HepG2 (cell line): ENCODE results near the gene LGALS7B. TPM values are rescaled to one million over a fixed set of nuclear protein-coding genes. Genes with fewer than 3 reads are reported as not detected.
A peak's percentile ranks its signal among the peaks of the same experiment; 100 is the strongest.

Source experiments
- ELF3 ChIP-seq: IDR thresholded peaks from 2 replicates; pipeline ENCODE4 v1.6.1; 2016; ENCODE audit warnings: missing genetic modification reagents, missing compliant biosample characterization
- IKZF5 ChIP-seq: IDR thresholded peaks from 2 replicates; pipeline ENCODE4 v1.6.1; 2018; ENCODE audit warnings: missing genetic modification reagents, mild to moderate bottlenecking, missing compliant biosample characterization
- MEF2D ChIP-seq: sonication (generic); formaldehyde crosslinking; IDR thresholded peaks from 2 replicates; pipeline ENCODE4 v1.5.1; 2020; ENCODE audit warnings: mild to moderate bottlenecking, missing genetic modification reagents
- PRDM15 ChIP-seq: sonication (generic); formaldehyde crosslinking; IDR thresholded peaks from 2 replicates; pipeline ENCODE4 v1.4.0; 2020; ENCODE audit warnings: missing genetic modification reagents
- SALL1 ChIP-seq: sonication (generic); formaldehyde crosslinking; IDR thresholded peaks from 2 replicates; pipeline ENCODE4 v1.8.0; 2022; ENCODE audit warnings: mild to moderate bottlenecking, missing genetic modification reagents
- SP140L ChIP-seq: sonication (generic); formaldehyde crosslinking; IDR thresholded peaks from 2 replicates; pipeline ENCODE4 v1.4.0; 2020; ENCODE audit warnings: missing genetic modification reagents, borderline replicate concordance
- SP4 ChIP-seq: sonication (generic); formaldehyde crosslinking; IDR thresholded peaks from 2 replicates; pipeline ENCODE4 v1.8.1; 2023; ENCODE audit warnings: mild to moderate bottlenecking, missing genetic modification reagents
- TEAD3 ChIP-seq: optimal IDR thresholded peaks from 2 replicates; pipeline ENCODE3; 2016; ENCODE audit warnings: borderline replicate concordance
- U2AF2 ChIP-seq: fragments of 200-400 bp; formaldehyde crosslinking; IDR thresholded peaks from 2 replicates; pipeline ENCODE4 v1.6.1; 2017; ENCODE audit warnings: low read depth, mild to moderate bottlenecking, low read length
- UBTF ChIP-seq: sonication (generic); formaldehyde crosslinking; IDR thresholded peaks from 2 replicates; pipeline ENCODE4 v1.4.0; 2020; ENCODE audit warnings: mild to moderate bottlenecking, missing genetic modification reagents
- ZFP41 ChIP-seq: sonication (generic); formaldehyde crosslinking; IDR thresholded peaks from 2 replicates; pipeline ENCODE4 v1.4.0; 2020; ENCODE audit warnings: mild to moderate bottlenecking, missing genetic modification reagents, borderline replicate concordance
- polyA plus RNA-seq, 8 experiments: library from polyadenylated mRNA; depleted of rRNA in 3 of 8; stranded (reverse) in 7 of 8; unstranded in 1 of 8; fragments of >200 nt; fragmentation: Illumina TruSeq in 4 of 8; extraction: Trizol in 4 of 8; gene quantifications; 2 replicates each; pipeline versions ENCODE4 v1.2.1 to v1.2.3, GENCODE V29; 2011 to 2016; ENCODE audit warnings: low read depth in 4 of 8, missing spikeins in 1 of 8, mixed read lengths in 1 of 8; ENCODE audit not compliant: insufficient read depth in 1 of 8
- total RNA-seq, 5 experiments: library from RNA; depleted of rRNA; stranded (reverse); fragments of >200 nt; fragmentation: Illumina TruSeq; extraction: Trizol; gene quantifications; 2 replicates each; pipeline ENCODE4 v1.2.3, GENCODE V29; 2016; ENCODE audit warnings: low read depth in 1 of 5
- TF ChIP-seq, protein P1 (sequence below): sonication (generic); formaldehyde crosslinking; IDR thresholded peaks from 2 replicates; pipeline ENCODE4 v1.5.1; 2020; ENCODE audit warnings: mild to moderate bottlenecking, moderate library complexity, missing genetic modification reagents
- TF ChIP-seq, protein P2 (sequence below): sonication (generic); formaldehyde crosslinking; IDR thresholded peaks from 2 replicates; pipeline ENCODE4 v1.4.0; 2020; ENCODE audit warnings: missing genetic modification reagents, borderline replicate concordance
- TF ChIP-seq, protein P3 (sequence below): sonication (generic); formaldehyde crosslinking; IDR thresholded peaks from 2 replicates; pipeline ENCODE4 v1.4.0; 2020; ENCODE audit warnings: low read depth, missing genetic modification reagents

Gene LGALS7B
- total and polyA plus RNA-seq, 2 of the 13 experiments (the other 11 are each of a cell fraction or from before 2014, with no cell fraction given): 1.7 to 2.1 TPM

DNA sequence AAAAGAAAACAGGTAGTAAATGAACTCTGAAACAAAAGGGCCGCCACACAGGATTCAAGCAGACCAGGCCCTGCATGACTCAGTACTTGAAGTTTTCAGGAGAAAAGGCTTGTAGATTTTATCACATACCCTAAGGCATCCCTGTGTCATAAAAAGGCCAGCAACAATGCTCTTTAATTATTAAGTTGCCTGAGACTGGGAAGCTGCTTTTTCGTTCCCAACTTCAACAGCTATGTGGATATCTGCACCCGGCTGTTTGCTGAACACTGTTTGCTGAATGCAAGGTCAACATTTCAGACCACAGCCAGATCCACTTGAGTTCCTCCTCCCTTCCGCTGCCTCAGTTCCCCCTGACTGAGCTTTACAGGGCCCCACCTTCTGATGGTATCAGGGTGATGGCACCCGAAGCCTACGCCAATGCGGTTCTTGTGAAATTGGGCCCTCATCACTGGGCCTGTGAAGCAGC, 48.7 kb downstream of the LGALS7B start (continued):
- TF ChIP-seq, protein P1, sequence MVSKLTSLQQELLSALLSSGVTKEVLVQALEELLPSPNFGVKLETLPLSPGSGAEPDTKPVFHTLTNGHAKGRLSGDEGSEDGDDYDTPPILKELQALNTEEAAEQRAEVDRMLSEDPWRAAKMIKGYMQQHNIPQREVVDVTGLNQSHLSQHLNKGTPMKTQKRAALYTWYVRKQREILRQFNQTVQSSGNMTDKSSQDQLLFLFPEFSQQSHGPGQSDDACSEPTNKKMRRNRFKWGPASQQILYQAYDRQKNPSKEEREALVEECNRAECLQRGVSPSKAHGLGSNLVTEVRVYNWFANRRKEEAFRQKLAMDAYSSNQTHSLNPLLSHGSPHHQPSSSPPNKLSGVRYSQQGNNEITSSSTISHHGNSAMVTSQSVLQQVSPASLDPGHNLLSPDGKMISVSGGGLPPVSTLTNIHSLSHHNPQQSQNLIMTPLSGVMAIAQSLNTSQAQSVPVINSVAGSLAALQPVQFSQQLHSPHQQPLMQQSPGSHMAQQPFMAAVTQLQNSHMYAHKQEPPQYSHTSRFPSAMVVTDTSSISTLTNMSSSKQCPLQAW (CRISPR knock-in tag): peak; percentile 26; the same call in 1 of the 2 replicates
- TF ChIP-seq UBTF (CRISPR knock-in tag) (no peak), TEAD3 (CRISPR knock-in tag) (peak; percentile 43), IKZF5 (CRISPR knock-in tag) (0 out of 2 replicates have a peak, but pooled peaks have one; percentile 48), PRDM15 (CRISPR knock-in tag) (no peak), MEF2D (CRISPR knock-in tag) (0 out of 2 replicates have a peak, but pooled peaks have one; percentile 44), SP140L (CRISPR knock-in tag) (no peak), SALL1 (CRISPR knock-in tag) (peak; percentile 42; the same call in 1 of the 2 replicates), ZFP41 (CRISPR knock-in tag) (no peak), SP4 (CRISPR knock-in tag) (no peak), U2AF2 (no peak), ELF3 (CRISPR knock-in tag) (peak; percentile 33; the same call in 1 of the 2 replicates)
- TF ChIP-seq, protein P2, sequence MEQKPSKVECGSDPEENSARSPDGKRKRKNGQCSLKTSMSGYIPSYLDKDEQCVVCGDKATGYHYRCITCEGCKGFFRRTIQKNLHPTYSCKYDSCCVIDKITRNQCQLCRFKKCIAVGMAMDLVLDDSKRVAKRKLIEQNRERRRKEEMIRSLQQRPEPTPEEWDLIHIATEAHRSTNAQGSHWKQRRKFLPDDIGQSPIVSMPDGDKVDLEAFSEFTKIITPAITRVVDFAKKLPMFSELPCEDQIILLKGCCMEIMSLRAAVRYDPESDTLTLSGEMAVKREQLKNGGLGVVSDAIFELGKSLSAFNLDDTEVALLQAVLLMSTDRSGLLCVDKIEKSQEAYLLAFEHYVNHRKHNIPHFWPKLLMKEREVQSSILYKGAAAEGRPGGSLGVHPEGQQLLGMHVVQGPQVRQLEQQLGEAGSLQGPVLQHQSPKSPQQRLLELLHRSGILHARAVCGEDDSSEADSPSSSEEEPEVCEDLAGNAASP (CRISPR knock-in tag): 0 out of 2 replicates have a peak, but pooled peaks have one; percentile 17
- TF ChIP-seq, protein P3, sequence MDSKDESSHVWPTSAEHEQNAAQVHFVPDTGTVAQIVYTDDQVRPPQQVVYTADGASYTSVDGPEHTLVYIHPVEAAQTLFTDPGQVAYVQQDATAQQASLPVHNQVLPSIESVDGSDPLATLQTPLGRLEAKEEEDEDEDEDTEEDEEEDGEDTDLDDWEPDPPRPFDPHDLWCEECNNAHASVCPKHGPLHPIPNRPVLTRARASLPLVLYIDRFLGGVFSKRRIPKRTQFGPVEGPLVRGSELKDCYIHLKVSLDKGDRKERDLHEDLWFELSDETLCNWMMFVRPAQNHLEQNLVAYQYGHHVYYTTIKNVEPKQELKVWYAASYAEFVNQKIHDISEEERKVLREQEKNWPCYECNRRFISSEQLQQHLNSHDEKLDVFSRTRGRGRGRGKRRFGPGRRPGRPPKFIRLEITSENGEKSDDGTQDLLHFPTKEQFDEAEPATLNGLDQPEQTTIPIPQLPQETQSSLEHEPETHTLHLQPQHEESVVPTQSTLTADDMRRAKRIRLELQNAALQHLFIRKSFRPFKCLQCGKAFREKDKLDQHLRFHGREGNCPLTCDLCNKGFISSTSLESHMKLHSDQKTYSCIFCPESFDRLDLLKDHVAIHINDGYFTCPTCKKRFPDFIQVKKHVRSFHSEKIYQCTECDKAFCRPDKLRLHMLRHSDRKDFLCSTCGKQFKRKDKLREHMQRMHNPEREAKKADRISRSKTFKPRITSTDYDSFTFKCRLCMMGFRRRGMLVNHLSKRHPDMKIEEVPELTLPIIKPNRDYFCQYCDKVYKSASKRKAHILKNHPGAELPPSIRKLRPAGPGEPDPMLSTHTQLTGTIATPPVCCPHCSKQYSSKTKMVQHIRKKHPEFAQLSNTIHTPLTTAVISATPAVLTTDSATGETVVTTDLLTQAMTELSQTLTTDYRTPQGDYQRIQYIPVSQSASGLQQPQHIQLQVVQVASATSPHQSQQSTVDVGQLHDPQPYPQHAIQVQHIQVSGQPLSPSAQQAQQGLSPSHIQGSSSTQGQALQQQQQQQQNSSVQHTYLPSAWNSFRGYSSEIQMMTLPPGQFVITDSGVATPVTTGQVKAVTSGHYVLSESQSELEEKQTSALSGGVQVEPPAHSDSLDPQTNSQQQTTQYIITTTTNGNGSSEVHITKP (CRISPR knock-in tag): 0 out of 2 replicates have a peak, but pooled peaks have one; percentile 13
